AG20443 (cell line): ENCODE results near the gene CCDC6.
A peak's percentile ranks its signal among the peaks of the same experiment; 100 is the strongest.
"Not testable (repeated sequence)": the region's sequence is repeated elsewhere in the genome, so short reads cannot be mapped to it uniquely, and the experiment has no call there.

Source experiments
- DNase-seq: peaks from one replicate; pipeline ENCODE4 v3.0.0; 2012; ENCODE audit warnings: low spot score, mixed read lengths

CCDC6 gene

DNA sequence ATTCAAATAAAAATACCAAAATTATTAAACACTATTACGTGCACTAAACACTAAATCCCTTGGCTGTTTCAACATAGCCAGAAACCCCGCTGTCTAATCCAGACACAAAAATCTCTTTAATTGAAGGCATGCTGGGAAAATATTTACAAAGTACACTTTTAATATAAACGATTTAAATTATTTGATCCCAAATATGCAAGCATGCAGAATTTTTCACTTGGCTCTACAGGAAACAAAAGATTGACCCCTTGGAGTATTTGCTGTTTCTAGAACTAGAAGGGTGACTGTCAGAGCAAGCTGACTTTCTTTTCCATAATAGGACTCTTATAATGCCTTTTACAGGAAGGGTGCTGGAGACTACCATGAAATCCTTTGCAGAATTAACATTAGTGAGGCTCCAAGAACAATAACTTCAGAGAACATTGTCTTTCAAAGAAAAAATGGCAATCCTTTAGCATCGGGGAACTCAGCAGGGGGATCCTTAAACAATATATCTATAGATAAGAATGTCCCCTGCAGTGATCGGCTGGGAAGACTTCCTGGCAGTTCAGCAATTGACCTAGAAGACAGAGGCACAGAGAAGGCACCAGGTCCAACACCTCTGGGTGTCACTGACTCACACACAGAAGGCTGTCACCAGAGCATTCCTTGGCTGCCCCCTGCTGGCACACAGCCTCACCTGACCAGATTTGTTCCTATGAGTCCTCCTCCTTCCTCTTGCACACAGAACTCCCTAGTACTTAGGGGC is 97.3 kb downstream of the CCDC6 start:
- peak; percentile 64 for DNase-seq

DNA sequence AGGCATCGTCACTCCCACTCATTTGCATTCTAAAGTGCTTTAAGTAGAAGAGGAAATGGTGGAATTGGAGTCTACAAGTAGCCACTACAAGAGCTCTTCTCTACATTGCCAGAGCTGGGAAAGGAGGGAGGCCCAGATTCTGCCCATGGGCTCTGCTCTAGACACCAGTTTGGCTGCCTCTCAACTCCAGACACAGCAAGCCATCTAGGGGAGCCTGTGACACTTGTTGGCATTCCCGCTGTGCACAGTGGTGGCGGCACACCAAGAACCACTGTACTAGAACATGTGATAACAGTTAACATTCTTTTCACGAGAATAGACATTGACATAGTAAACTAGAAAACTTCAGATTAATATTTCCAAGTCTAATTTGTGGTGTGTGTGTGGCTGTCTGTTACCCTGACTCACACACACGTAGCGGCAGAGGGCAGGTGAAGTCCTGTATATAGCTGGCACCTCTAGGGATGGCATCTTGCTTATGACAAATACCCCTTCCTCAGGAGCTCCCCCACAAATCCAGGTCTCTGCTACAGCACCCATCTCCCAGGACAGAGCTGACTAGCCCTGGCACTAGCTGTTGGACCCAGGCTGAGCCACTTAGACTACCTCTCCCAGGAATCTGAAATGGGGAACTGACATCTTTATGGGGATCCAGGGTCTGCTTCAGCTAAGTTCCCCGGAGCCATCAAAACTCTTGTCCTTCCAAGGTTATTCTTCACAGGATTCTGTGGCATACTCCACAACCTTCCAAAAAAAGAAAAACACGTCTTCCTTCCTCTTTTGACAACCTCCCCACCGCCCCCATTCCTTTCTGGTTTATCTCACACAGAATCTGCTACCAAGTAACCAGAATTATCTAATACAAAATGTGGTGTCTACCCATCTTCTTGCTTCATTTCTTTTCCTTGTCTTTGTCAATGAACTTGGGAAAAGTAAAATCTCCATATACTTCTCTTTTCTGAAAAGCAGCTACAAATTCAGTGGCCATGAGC is 98.4 kb downstream of the CCDC6 start:
- no peak for DNase-seq

DNA sequence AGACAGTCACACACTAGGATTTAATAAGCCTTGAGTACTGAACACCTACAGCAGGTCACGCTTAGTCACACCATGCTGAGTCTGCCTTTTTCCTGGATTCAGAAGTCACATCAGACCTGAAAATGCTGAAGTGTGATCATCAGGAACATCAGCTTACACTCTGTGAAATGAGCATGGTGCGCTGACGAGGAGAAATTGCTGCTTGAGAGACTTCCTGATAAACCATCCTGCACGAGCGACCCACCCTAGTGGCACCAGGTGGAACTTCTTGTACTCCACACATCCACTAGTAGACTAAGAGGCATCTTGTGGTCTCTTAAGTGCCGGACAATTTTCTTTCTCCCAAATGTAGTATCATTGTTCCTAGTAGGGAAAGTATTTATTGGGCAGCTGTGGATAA is 101.3 kb downstream of the CCDC6 start:
- DNase-seq = peak; percentile 17

DNA sequence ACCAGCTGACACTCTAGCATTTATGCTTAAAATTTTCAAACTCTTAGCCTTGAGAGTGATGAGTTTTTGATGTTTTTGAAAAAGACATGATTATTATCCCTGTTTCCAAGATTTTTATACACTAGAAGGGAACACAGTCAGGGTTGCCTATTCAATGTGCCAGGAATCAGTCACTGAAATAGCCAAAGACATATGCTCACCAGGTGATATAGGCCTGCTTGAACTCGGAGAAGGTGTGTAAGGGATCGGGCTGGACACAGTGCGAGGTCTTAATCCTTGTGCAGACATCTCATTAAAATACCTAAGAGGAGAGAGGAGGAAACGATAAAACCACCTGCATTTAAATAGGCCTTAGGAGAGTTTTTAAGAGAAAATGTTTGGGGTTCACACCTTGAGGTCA is 102.1 kb downstream of the CCDC6 start:
- no peak for DNase-seq

DNA sequence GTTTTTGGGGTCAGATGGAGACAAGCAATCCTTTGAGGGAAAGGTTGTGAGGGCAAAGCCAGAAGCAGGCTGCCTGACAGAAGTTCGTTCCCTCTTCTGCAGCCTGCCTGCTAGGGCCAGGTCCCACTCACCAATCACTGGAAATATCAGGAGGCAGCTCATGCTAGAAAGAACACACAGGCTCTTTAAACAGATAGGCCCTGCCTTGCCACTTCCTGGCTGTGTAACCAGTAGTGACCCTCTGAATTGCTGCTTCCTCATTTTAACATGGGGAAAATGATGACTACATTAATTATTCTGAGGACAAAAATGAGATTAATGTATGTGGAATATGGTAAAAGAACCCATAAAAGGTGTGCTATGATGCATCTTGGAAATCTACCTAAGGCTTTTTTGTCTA is 102.6 kb downstream of the CCDC6 start:
- no peak for DNase-seq

DNA sequence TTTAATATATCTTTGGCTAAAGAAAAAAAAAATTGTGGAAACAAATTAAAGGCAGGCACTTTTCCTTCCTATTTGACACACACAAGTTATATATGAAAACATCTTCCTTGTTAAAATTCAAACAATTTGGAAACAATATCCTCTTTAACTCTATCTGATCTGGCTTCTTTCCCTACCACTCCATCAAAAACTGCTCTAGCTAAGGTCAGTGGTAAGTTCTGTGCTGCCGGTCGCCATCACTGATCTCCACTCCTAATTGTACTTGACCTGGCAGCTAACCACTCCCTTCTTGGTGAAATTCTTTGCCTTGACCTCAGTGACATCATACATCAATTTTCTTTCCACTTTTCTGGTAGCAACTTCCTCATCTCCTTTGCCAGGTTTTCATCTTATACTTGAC is 105.2 kb downstream of the CCDC6 start:
- no peak for DNase-seq

DNA sequence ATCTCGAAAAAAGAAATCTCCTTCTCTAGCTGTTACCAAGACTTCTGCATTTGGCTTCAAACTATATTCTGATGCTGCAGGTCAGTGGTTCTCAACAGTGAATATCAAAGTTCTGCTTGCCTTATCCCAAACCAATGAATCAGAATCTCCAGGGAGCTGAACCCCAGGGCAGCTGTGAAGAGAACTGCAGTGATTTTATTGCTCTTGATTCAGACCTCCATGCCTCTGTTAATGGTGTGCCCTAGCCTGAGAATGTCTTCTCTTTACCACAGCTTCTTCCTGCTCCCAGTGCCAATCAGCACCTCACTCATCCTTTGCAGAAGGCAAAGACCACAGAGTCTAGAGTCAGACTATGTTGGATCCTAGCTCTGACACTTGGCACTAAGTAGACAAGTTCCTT is 106.9 kb downstream of the CCDC6 start:
- no peak for DNase-seq

DNA sequence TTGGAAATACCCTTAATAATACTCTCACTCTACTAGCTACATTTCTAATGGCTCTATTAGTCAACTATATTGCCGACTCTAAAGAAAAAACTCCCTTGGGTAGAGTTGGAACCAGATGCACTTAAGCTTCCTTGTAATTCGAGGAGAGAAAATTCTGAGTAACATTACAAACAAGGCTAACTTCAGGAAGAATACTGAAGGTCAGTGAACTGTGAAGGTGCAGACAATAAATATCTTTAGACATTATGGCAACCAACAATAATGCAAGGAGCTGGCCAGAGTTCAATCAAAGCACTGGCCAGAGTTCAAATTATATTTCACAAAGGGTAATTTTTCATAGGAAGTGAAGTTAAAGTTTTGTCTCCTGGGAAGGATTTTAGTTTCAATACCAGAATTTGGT is 112.4 kb downstream of the CCDC6 start:
- DNase-seq = no peak

DNA sequence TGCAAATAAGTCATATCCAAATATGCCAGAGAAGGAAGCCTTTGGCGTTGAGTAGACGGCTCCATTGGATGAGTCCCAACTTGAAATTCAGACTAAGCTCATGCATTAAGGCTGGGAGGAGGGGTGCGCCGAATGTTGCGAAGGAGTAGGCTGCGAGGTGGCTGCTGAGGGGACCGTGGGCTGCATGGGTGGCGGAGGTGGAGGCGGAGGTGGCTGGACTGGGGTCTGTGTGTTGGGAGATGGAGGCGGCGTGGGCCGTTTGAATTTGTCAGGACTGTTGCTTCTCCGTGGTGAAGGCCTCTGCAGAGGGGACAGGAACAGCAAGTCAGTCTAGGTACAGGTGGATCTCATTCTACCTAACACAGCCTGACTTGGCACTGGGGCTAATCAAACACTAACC is 113.5 kb downstream of the CCDC6 start:
- no peak for DNase-seq

DNA sequence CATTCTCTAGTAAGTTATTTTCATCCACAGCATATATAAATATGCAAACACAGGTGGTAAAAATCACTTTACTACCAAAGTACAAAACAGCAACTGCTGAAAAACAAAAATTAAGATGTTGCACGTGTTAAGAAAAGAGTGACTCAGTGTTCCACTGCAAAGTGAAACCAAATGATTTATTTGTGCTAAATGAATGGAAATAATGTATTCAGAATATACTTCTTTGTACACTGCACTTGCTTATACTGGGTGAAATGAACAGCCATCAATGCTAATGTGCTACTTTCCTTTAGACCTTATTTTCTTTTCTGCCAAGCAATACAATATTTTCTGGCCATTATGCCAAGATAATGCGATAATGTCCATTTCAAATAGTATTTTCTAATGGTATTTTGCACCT is 114.8 kb downstream of the CCDC6 start:
- no peak for DNase-seq

DNA sequence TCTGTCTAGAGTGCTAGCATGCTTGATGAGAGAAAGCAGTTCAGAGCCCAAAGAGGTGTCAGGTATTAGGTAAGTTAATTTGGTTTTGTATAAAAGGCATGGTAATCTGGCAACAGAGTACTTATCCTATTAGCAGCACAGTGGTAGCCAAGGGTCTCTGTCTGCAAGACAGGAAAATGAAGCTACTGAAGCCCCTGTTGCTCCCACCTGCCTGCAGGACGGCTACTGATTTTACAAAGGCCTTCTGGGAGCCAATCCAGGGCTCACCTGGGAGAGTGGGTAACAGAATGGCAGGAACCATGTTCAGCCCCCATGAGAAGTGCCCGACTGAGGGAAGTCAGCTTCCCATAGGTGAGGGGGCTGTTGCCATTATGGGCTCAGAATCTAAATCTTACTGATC is 116.3 kb downstream of the CCDC6 start:
- not testable (repeated sequence) for DNase-seq

DNA sequence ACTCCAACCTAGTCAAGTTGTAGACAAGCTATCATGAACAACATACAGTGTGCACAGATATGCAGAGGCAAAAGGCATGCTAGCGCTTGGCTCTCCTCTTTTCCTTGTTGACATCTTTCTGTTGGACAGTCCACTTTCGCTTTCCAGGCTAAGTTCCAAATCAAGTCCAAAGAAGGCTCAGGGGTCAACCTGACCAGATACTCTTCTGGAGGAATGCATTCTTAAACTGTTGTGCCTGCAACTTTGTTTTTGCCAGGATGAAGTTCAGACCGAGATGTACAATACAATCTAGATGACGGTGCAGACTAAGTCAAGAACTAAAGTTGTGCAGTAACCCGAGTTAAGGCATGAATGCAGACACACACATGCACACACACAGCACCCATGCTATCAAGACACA is 117.4 kb downstream of the CCDC6 start:
- not testable (repeated sequence) for DNase-seq

DNA sequence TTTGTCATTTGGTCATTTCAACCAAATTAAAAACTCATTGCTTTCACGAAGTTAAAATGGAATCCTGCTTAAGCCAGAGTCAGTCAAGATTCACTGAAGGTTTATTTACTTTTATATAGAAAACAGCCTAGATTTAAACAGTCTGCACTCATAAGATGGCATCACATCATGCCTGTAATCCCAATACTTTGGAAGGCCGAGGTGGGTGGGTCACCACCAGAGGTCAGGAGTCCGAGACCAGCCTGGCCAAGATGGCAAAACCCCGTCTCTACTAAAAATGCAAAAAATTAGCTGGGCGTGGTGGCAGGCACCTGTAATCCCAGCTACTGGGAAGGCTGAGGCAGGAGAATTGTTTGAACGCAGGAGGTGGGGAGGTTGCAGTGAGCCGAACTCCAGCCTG is 119.3 kb downstream of the CCDC6 start:
- DNase-seq = not testable (repeated sequence)

DNA sequence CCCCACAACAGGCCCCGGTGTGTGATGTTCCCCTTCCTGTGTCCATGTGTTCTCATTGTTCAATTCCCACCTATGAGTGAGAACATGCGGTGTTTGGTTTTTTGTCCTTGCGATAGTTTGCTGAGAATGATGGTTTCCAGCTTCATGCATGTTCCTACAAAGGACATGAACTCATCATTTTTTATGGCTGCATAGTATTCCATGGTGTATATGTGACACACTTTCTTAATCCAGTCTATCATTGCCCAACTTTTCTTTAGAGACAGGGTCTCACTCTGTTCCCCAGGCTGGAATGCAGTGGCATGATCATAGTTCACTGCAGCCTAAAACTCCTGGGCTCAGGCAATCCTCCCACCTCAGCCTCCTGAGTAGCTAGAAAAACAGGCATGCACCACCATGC is 120.9 kb downstream of the CCDC6 start:
- not testable (repeated sequence) for DNase-seq

DNA sequence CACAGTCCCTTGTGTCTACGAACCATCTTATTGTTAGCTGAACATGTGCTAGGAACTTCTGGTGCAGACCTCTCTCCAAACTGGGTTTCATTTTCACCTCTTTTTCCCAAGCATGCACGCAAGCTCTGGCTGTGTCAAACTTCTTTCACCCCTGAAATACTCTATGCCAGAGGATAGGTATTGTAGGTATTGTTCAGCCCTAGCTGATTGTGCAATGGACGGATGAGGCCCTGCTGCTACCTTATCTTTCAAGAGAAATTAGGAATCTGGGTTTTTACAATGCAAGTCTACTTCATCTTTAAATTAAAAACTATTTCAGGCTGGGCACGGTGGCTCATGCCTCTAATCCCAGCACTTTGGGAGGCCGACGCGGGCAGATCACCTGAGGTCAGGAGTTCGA is 124.8 kb downstream of the CCDC6 start:
- no peak for DNase-seq

DNA sequence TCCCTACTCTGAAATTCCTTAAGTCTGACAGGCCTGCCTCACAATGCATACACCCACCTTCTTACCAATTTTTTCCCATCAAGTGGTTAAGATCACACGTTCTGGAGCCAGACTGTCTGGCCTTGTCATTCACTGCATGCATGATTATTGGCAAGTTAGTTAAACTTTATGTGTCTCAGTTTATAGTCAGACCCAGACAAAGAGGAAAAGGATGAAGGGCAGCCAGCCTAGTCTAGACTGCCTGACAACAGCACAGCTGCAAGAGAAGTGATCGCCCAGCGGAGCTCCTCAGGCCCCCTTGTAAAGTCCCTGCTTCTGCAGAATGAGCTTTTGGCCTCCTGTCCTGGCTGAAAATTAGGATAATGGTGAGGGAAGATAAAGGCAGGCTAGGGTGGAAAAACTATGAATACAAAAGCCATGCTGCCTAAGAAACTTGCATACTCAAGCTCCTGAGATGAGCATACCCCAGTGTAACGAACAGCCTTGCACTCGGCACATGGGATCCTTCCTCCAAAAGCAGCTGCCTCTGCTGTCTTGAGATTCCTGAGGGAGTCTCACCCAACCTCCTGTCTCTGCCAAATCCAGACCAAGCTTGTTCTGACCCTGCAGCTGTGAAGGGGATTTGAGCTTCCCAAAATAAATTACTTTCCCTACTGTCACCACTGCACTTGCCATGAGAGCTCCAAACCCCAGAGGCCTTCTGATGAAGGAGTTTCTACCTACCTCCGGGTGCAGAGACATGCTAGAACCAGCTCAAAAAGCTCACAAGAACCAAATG is 126.4 kb downstream of the CCDC6 start:
- DNase-seq = no peak

DNA sequence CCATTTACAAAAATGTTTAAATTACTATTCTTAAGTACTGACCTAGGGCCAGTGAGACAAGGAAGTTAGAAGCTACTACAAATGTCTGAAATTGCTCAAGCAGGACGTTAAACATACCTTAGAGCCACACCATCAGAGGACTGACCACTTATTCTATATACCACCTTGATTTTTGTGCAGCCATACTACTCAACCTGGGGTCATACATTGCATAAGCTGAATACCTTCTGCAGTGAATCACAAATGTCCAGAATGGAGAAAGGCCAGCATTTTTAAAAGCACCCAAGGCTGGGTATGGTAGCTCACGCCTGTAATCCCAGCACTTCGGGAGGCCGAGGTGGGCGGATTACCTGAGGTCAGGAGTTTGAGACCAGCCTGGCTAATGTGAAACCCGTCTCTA is 131.9 kb downstream of the CCDC6 start:
- no peak for DNase-seq

DNA sequence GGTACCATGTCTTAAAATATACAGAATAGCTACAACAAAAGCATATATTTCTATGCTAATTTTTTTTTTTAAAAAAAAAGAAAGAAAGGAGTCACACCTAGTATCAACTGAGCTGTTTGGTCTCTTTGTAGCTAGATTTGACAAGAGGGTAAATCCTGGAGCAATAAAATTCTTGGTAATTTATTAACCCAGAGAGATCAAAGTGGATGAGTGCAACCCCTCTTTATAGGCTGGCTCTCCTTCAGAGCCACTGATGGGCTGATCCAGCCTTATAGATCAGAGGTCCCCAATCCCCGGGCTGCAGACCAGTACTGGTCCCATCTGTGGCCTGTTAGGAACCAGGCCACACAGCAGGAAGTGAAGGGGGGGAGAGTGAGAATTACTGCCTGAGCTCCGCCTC is 133.3 kb downstream of the CCDC6 start:
- no peak for DNase-seq

DNA sequence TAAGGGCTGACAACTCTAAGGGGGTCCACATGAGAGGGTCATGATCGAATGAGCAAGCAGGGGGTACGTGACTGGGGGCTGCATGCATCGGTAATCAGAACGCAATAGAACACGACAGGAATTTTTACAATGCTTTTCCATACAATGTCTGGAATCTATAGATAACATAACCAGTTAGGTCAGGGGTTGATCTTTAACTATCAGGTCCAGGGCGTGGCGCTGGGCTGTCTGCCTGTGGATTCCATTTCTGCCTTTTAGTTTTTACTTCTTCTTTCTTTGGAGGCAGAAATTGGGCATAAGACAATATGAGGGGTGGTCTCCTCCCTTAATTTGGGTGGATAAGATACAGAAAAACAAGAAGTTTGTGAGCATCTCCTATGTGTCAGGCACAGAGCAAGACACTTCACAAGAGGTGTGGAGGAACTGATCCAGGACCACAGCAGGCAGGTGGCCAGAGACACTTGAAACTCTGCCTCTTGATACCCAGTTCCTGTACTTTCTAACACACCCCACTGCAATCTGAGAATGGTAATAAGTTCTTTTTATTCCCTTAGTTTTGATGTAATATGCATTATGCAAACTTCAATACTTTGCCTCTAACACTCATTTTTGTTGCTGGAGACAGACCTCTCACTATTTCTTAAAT is 135.1 kb downstream of the CCDC6 start:
- DNase-seq = no peak

DNA sequence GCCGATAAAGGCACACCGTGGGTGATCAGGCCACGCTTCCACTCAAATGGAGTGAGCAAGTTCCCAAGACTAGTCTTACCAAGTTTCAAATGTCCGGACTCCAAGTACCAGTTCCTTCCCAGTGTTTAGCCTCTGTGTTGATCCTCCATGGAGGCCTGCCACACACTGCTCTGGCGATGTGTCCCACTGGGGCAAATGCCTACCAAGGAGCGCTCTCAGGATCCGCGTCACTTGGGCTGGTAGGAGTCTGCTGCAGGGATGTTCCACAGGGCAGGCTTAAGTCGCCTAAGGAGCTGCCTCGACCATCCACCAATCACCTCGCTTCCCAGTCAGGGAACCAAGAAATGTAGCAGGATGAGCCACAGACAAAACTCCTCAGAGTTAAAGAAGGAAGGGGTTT is 135.7 kb downstream of the CCDC6 start:
- DNase-seq = no peak

DNA sequence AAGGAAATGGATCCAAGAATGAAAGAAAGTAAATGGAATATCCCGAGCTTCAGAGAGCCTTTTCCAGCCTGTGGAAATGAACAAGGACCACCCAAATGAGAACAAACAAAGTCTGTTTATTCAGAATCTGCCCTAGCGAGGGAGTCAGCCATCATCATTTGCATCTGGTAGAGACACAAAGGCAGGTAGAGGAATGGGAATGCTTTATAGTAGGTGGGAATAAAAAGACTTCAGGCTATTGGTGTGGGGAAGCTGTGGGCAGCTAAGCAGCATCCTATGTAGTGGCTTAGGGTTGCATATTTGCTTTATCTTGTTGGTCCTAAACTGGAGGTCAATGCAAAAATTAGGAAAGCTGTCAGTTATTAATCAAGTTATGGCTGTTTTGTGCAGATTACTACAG is 143.9 kb downstream of the CCDC6 start:
- DNase-seq = no peak

DNA sequence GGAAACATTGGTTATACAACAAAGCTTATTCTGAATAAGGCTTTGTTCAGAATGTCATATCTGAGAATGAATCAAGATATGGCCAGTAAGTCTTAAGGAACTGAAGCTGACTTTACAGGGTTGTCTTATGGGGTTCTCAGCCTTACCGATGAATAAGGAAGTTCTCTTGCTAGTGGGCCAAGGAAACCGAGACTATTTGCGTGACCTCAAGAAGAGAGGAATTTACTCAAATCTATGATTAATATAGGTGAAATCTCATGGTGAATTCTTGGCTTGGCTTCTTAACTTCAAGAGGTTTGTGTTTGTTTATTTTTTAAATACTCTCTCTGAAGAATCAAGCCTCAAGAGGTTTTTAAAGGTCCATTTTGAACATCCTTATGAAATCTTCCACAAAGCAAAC is 148.4 kb downstream of the CCDC6 start:
- no peak for DNase-seq
